ENCODE measurements around the gene KIF3C.
A peak's percentile ranks its signal among the peaks of the same experiment; 100 is the strongest.
"Not testable (repeated sequence)": the region's sequence is repeated elsewhere in the genome, so short reads cannot be mapped to it uniquely, and the experiment has no call there.

KIF3C gene

GRCh38 chr2:25982273-25982967 is at the start of gene KIF3C:
TSS of gene KIF3C (minus strand) at chr2:25982497. CDS start at chr2:25981917, 580 bp downstream.
- peak; percentile 76 for DNase-seq (ENCODE audit: low read depth, low spot score)

- not testable (repeated sequence) for DNase-seq (ENCODE audit: low read depth, low spot score)
Measured at GRCh38 chr2:26028083-26028482, 45.8 kb upstream of the KIF3C start.

- no peak for DNase-seq (ENCODE audit: low read depth, low spot score)
Measured at GRCh38 chr2:26025509-26025908, 43.2 kb upstream of the KIF3C start.

GRCh38 chr2:26024260-26024659 is 42.0 kb upstream of the KIF3C start:
- DNase-seq (ENCODE audit: low read depth, low spot score): no peak

GRCh38 chr2:26020231-26020640 is 37.9 kb upstream of the KIF3C start:
- no peak for DNase-seq (ENCODE audit: low read depth, low spot score)

GRCh38 chr2:26018184-26019055 is 36.1 kb upstream of the KIF3C start:
- DNase-seq (ENCODE audit: low read depth, low spot score): peak; percentile 78

GRCh38 chr2:26017464-26018183 is 35.3 kb upstream of the KIF3C start:
- no peak for DNase-seq (ENCODE audit: low read depth, low spot score)

GRCh38 chr2:26016706-26017045 is 34.4 kb upstream of the KIF3C start:
- DNase-seq (ENCODE audit: low read depth, low spot score): not testable (repeated sequence)

GRCh38 chr2:26016012-26016705 is 33.9 kb upstream of the KIF3C start:
- DNase-seq (ENCODE audit: low read depth, low spot score): no peak

- DNase-seq (ENCODE audit: low read depth, low spot score): no peak
Measured at GRCh38 chr2:26013668-26014067, 31.4 kb upstream of the KIF3C start.

GRCh38 chr2:26011990-26012856 is 29.9 kb upstream of the KIF3C start:
- DNase-seq (ENCODE audit: low read depth, low spot score): peak; percentile 66

GRCh38 chr2:26011609-26011989 is 29.3 kb upstream of the KIF3C start:
- no peak for DNase-seq (ENCODE audit: low read depth, low spot score)

- no peak for DNase-seq (ENCODE audit: low read depth, low spot score)
Measured at GRCh38 chr2:26010943-26011342, 28.6 kb upstream of the KIF3C start.

- no peak for DNase-seq (ENCODE audit: low read depth, low spot score)
Measured at GRCh38 chr2:26009567-26009963, 27.3 kb upstream of the KIF3C start.

GRCh38 chr2:26008851-26009566 is 26.7 kb upstream of the KIF3C start:
- no peak for DNase-seq (ENCODE audit: low read depth, low spot score)

GRCh38 chr2:26008095-26008494 is 25.8 kb upstream of the KIF3C start:
- no peak for DNase-seq (ENCODE audit: low read depth, low spot score)

- no peak for DNase-seq (ENCODE audit: low read depth, low spot score)
Measured at GRCh38 chr2:26002632-26003310, 20.5 kb upstream of the KIF3C start.

GRCh38 chr2:26001743-26002351 is 19.6 kb upstream of the KIF3C start:
- DNase-seq (ENCODE audit: low read depth, low spot score): no peak

GRCh38 chr2:26000561-26001082 is 18.3 kb upstream of the KIF3C start:
- DNase-seq (ENCODE audit: low read depth, low spot score): no peak
